ENCODE data around the gene SMG6.
"Not testable (repeated sequence)": the region's sequence is repeated elsewhere in the genome, so short reads cannot be mapped to it uniquely, and the experiment has no call there.

The SMG6 gene

GRCh38 chr17:2017274-2017941 is 286.2 kb downstream of the SMG6 start:
- H3K4me3 ChIP-seq (ENCODE audit: low read depth, low read length): no peak overlapping the region

- no peak overlapping the region for H3K4me3 ChIP-seq (ENCODE audit: low read depth, low read length)
Measured at GRCh38 chr17:2016494-2016893, 287.1 kb downstream of the SMG6 start.

- no peak overlapping the region for H3K4me3 ChIP-seq (ENCODE audit: low read depth, low read length)
Measured at GRCh38 chr17:2015314-2015713, 288.3 kb downstream of the SMG6 start.

- no peak overlapping the region for H3K4me3 ChIP-seq (ENCODE audit: low read depth, low read length)
Measured at GRCh38 chr17:2013994-2014317, 289.6 kb downstream of the SMG6 start.

- H3K4me3 ChIP-seq (ENCODE audit: low read depth, low read length): not testable (repeated sequence)
Measured at GRCh38 chr17:2013220-2013993, 290.2 kb downstream of the SMG6 start.

- H3K4me3 ChIP-seq (ENCODE audit: low read depth, low read length): no peak overlapping the region
Measured at GRCh38 chr17:2012499-2012898, 291.1 kb downstream of the SMG6 start.

GRCh38 chr17:2011411-2012371 is 291.9 kb downstream of the SMG6 start:
- H3K4me3 ChIP-seq (ENCODE audit: low read depth, low read length): no peak overlapping the region
